ENCODE results near the gene TOR2A.

GRCh38 chr9:127703289-127703946, 31.7 kb downstream of the TOR2A start:
- TF ChIP-seq CTCF (IDR thresholded peaks at IDR 0.05 in 8 of 11, conservative IDR thresholded peaks at IDR 0.05 in 3 of 11) (no peak), POLR2A (IDR thresholded peaks at IDR 0.05) (no peak), POLR2AphosphoS5 (IDR thresholded peaks at IDR 0.05) (no peak)

All from spleen (tissue), 7 donors.